GM12865 (cell line): ENCODE results near the gene ADAMTS12.
"Not testable (repeated sequence)": the region's sequence is repeated elsewhere in the genome, so short reads cannot be mapped to it uniquely, and the experiment has no call there.

Source experiments
- DNase-seq: peaks from one replicate; pipeline ENCODE4 v3.0.0; 2010; ENCODE audit warnings: low read depth
- H3K4me3 ChIP-seq: 2 replicates; pipeline ENCODE4 v1.5.1; 2011; ENCODE audit warnings: mild to moderate bottlenecking, low read depth, low read length, control low read depth
- TF ChIP-seq, protein P1 (sequence below): IDR thresholded peaks from 2 replicates; pipeline ENCODE4 v1.5.1; 2011; ENCODE audit warnings: low read length, control low read depth, low read depth, inconsistent platforms; ENCODE audit not compliant: insufficient read depth; ENCODE audit errors: missing control alignments

Gene ADAMTS12

DNA sequence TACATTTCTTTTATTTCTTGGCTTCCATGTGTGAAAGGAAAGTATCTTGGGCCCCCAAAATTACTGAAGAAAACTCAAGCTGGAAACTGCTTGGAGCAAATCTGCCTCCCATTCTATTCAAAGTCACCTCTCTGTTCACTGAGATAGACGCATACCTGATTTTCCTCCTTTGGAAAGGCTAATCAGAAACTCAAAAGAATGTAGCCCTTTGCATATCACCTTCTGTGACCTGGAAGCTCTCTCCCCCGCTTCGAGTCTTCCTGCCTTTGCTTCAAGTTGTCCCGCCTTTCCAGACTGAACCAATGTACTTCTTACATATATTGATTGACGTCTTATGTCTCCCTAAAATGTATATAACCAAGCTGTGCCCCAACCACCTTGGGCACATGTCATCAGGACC is 39.3 kb upstream of the ADAMTS12 start:
- H3K4me3 ChIP-seq: no peak overlapping the region
- no peak for DNase-seq
- TF ChIP-seq, protein P1, sequence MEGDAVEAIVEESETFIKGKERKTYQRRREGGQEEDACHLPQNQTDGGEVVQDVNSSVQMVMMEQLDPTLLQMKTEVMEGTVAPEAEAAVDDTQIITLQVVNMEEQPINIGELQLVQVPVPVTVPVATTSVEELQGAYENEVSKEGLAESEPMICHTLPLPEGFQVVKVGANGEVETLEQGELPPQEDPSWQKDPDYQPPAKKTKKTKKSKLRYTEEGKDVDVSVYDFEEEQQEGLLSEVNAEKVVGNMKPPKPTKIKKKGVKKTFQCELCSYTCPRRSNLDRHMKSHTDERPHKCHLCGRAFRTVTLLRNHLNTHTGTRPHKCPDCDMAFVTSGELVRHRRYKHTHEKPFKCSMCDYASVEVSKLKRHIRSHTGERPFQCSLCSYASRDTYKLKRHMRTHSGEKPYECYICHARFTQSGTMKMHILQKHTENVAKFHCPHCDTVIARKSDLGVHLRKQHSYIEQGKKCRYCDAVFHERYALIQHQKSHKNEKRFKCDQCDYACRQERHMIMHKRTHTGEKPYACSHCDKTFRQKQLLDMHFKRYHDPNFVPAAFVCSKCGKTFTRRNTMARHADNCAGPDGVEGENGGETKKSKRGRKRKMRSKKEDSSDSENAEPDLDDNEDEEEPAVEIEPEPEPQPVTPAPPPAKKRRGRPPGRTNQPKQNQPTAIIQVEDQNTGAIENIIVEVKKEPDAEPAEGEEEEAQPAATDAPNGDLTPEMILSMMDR: no peak

DNA sequence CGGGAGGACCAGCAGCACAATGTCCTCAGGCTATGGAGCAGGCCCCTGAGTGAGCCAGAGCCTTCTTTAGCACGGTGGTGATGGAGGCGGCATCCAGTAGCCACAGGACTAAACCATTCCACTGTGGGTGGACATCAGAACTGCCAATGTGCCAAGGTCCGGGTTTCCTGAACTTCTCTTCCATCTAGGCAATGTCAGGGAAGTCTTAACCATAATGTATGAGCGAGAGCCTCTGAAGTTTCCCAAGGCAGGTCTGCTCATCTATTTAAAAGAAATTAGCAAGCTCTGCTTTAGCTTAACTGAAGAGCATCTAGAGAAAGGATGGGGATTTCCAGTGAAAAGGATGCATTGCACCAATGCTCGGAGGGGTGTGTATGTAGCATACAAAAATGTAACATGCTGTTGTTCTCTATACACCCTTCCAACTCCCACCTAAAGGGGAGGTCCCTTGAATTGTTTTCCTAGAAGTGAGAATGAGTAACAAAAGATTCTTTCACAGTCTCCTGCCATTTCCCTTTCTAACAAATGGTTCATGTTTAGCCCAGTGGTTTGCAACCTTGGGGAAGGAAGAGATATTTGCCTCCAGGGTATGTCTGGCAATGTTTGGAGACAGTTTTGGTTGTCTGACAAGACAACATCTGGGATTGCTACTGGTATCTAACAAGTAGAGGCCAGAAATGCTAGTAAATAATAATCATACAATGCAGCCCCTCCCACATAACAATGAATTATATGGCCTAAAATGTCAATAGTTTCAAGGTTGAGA is 38.3 kb upstream of the ADAMTS12 start:
- peak; percentile 43 for DNase-seq
- TF ChIP-seq, protein P1: no peak
- no peak overlapping the region for H3K4me3 ChIP-seq

DNA sequence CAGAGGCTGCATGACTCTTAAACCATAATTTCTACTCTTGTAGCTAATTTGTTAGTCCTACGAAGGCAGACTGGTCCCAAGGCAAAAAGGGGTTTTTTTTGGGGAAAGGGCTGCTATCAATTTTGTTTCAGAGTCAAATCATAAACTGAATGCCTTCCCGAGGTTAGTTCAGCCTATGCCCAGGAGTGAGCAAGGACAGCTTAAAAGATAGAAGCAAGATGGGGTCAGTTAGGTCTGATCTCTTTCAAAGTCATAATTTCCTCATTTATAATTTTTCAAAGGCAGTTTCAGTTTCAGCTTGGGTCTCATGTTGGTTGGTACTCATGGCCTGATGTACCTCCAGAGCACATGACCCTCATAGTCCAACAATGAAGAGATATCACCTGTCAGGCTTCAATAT is 36.5 kb upstream of the ADAMTS12 start:
- TF ChIP-seq, protein P1: no peak
- no peak for DNase-seq
- H3K4me3 ChIP-seq: no peak overlapping the region

DNA sequence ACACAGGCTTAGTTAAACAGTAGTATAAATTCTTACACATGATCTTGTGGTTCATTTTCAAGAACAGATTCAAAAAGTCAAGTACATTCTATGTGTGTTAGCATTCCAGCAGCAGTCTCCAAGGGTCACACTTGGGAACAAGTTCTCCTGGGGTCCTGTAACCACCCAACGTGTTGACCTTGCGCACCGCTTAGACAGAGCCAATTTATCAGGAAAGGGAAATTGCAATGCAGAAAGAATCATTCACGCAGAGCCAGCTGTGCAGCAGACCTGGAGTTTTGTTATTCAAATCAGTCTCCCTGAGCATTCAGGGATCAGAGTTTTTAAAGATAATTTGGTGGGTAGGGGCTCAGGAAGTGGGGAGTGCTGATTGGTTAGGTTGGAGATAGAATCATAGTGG is 35.9 kb upstream of the ADAMTS12 start:
- no peak for DNase-seq
- H3K4me3 ChIP-seq: no peak overlapping the region
- TF ChIP-seq, protein P1: no peak

DNA sequence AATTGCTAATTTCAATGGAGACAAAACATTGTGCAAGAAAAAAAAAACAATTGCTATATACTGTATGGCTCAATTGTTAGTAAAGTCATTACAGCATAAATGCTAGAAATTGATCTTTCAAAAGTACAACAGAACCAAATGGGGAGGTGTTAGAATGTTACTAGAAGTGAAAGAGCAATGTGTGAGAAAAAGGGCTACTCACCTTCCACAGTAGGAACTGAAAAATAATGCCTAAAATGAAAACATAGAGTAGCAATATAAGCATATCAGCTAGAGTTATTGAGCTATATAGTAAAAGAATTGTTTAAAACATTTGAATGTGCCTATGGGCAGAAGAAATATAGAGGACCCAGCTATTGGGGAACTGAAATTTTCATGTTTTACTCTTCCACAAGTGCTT is 33.5 kb upstream of the ADAMTS12 start:
- DNase-seq: peak; percentile 25
- H3K4me3 ChIP-seq: no peak overlapping the region

DNA sequence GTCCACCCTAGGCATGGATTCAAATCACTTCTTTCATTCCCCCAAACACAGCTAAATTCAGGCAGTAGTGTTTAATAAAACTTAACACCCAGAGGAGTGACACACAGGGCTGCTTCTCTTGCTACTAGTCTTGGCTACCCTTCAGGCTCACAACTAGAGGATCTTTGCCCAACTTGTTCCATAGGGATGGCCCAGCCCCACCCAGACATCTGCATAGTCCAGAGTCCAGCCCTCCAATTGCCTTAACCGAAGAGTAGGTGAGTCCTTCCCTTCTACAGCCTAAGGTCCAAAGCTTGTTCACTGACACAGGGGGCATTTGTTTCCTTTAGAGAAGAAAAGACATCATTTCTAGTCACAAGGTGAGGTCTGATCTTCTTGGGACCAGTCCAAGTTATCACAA is 29.2 kb upstream of the ADAMTS12 start:
- no peak for DNase-seq
- no peak overlapping the region for H3K4me3 ChIP-seq
- TF ChIP-seq, protein P1: no peak

More for the DNA sequence above, 33.5 kb upstream of the ADAMTS12 start:
- TF ChIP-seq, protein P1: no peak

DNA sequence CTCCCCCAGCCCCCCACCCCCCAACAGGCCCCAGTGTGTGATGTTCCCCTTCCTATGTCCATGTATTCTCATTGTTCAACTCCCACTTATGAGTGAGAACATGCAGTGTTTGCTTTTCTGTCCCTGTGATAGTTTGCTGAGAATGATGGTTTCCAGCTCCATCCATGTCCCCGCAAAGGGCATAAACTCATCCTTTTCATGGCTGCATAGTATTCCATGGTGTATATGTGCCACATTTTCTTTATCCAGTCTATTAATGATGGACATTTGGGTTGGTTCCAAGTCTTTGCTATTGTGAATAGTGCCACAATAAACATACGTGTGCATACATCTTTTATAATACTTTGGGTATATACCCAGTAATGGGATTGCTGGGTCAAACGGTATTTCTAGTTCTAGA is 23.1 kb upstream of the ADAMTS12 start:
- not testable (repeated sequence) for DNase-seq, H3K4me3 ChIP-seq

DNA sequence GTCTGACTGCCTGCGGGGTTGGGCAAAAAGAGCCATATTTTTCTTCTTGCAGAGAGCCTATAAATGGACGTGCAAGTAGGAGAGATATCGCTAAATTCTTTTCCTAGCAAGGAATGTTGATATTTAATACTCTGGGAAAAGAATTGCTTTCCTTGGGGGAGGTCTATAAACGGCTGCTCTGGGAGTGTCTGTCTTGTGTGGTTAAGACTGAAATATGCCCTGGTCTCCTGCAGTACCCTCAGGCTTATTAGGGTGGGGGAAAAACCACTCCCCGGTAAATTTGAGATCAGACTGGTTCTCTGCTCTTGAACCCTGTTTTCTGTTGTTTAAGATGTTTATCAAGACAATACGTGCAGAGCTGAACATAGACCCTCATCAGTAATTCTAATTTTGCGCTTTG is 14.5 kb upstream of the ADAMTS12 start:
- not testable (repeated sequence) for H3K4me3 ChIP-seq, DNase-seq
